ENCODE data around the gene SOHLH1. TPM values are rescaled to one million over a fixed set of nuclear protein-coding genes. Genes with fewer than 3 reads are reported as not detected.

SOHLH1 gene
- total RNA-seq, 1 experiment from 2014 or later, result not detected

GRCh38 chr9:135697226-135697625, 2.1 kb downstream of the SOHLH1 start:
- Histone ChIP-seq H3K9me2 (replicated peaks; ENCODE audit: low read length) (no peaks in the 10 kb centered on the region), H3K4me1 (ENCODE audit: insufficient read depth, low read length) (no peaks in the 10 kb centered on the region), H3K79me2 (ENCODE audit: low read length) (no peaks in the 10 kb centered on the region), H3K27me3 (ENCODE audit: low read length) (0 out of 2 replicates have a peak, but pooled peaks cover under 1% of the 10 kb centered on the region), H4K20me1 (ENCODE audit: low read length) (no peaks in the 10 kb centered on the region), H3F3A (ENCODE audit: low read length, unreplicated experiment) (no peaks in the 10 kb centered on the region), H2AFZ (ENCODE audit: low read length) (no peak overlapping the region), H3K4me2 (ENCODE audit: low read length) (no peak overlapping the region), H3K27ac (ENCODE audit: low read length) (no peak overlapping the region), H3K4me3 (ENCODE audit: low read length) (no peak overlapping the region), H3K9ac (ENCODE audit: low read length) (no peak overlapping the region), H3K9me3 (ENCODE audit: low read length) (no peaks in the 10 kb centered on the region), H3K36me3 (ENCODE audit: low read depth, low read length) (no peaks in the 10 kb centered on the region)
- CTCF ChIA-PET, result no interaction called here
- ATAC-seq, result no peak
- no peak for DNase-seq
- intact Hi-C loops (cut with micrococcal nuclease), result no loop called here
- no TSS peak for BruUV-seq (replicated peaks)
- TF ChIP-seq EZH2phosphoT487 (IDR thresholded peaks at IDR 0.05; ENCODE audit: borderline replicate concordance, low read length) (no peak), CTCF (conservative IDR thresholded peaks at IDR 0.05; ENCODE audit: low read depth, low read length) (no peak), EZH2 (IDR thresholded peaks at IDR 0.05; ENCODE audit: low read length, unreplicated experiment) (no peak)
- POLR2A ChIA-PET (ENCODE audit: unreplicated experiment), result no interaction called here

- no peaks in the 10 kb centered on the region for H3K36me3 ChIP-seq (ENCODE audit: low read depth, low read length)
- H3K79me2 ChIP-seq (ENCODE audit: low read length), result no peaks in the 10 kb centered on the region
- H3K27me3 ChIP-seq (ENCODE audit: low read length), result no peaks in the 10 kb centered on the region
- no peak for DNase-seq
- CTCF ChIA-PET, result no interaction called here
- intact Hi-C loops (cut with micrococcal nuclease), result no loop called here
- no peaks in the 10 kb centered on the region for H3K9me2 ChIP-seq (replicated peaks; ENCODE audit: low read length)
- no peak overlapping the region for H3K4me2 ChIP-seq (ENCODE audit: low read length)
- TF ChIP-seq EZH2phosphoT487 (IDR thresholded peaks at IDR 0.05; ENCODE audit: borderline replicate concordance, low read length) (no peak), EZH2 (IDR thresholded peaks at IDR 0.05; ENCODE audit: low read length, unreplicated experiment) (no peak), CTCF (conservative IDR thresholded peaks at IDR 0.05; ENCODE audit: low read depth, low read length) (no peak)
- POLR2A ChIA-PET (ENCODE audit: unreplicated experiment), result no interaction called here
- BruUV-seq (replicated peaks), result no TSS peak
- H3K27ac ChIP-seq (ENCODE audit: low read length), result no peak overlapping the region
- H2AFZ ChIP-seq (ENCODE audit: low read length), result no peak overlapping the region
- no peaks in the 10 kb centered on the region for H3F3A ChIP-seq (ENCODE audit: low read length, unreplicated experiment)
- no peak for ATAC-seq
- no peaks in the 10 kb centered on the region for H3K4me1 ChIP-seq (ENCODE audit: insufficient read depth, low read length)
- no peaks in the 10 kb centered on the region for H3K9me3 ChIP-seq (ENCODE audit: low read length)
- no peak overlapping the region for H3K9ac ChIP-seq (ENCODE audit: low read length)
- H3K4me3 ChIP-seq (ENCODE audit: low read length), result no peak overlapping the region
- no peaks in the 10 kb centered on the region for H4K20me1 ChIP-seq (ENCODE audit: low read length)
Observed at GRCh38 chr9:135696446-135696845, 2.8 kb downstream of the SOHLH1 start.

GRCh38 chr9:135695642-135696041, 3.6 kb downstream of the SOHLH1 start:
- Histone ChIP-seq H3F3A (ENCODE audit: low read length, unreplicated experiment) (no peaks in the 10 kb centered on the region), H4K20me1 (ENCODE audit: low read length) (no peaks in the 10 kb centered on the region), H3K27ac (ENCODE audit: low read length) (no peak overlapping the region), H3K36me3 (ENCODE audit: low read depth, low read length) (no peaks in the 10 kb centered on the region), H3K79me2 (ENCODE audit: low read length) (no peaks in the 10 kb centered on the region), H3K4me1 (ENCODE audit: insufficient read depth, low read length) (no peaks in the 10 kb centered on the region), H3K9me2 (replicated peaks; ENCODE audit: low read length) (no peaks in the 10 kb centered on the region), H2AFZ (ENCODE audit: low read length) (no peak overlapping the region), H3K4me3 (ENCODE audit: low read length) (no peak overlapping the region), H3K4me2 (ENCODE audit: low read length) (no peak overlapping the region), H3K9me3 (ENCODE audit: low read length) (no peaks in the 10 kb centered on the region), H3K9ac (ENCODE audit: low read length) (no peak overlapping the region), H3K27me3 (ENCODE audit: low read length) (no peaks in the 10 kb centered on the region)
- ATAC-seq, result no peak
- TF ChIP-seq CTCF (conservative IDR thresholded peaks at IDR 0.05; ENCODE audit: low read depth, low read length), result no peak
- POLR2A ChIA-PET (ENCODE audit: unreplicated experiment), result no interaction called here
- intact Hi-C loops (cut with micrococcal nuclease), result no loop called here
- no TSS peak for BruUV-seq (replicated peaks)
- DNase-seq, result no peak
- CTCF ChIA-PET, result interaction anchor here (0.7 kb wide), 1 partner anchor 59 kb away, joined by 3 read pairs; no protein-coding TSS in a partner anchor
